Left ventricle myocardium superior (tissue), 1 donor: ENCODE data around the gene CNP. TPM values are rescaled to one million over a fixed set of nuclear protein-coding genes. Genes with fewer than 3 reads are reported as not detected.
"Not testable (repeated sequence)": the region's sequence is repeated elsewhere in the genome, so short reads cannot be mapped to it uniquely, and the experiment has no call there.

Experiments used
- ATAC-seq: fragments of 200-7000 bp; cut with Tn5 transposase; one replicate; pipeline ENCODE4 v1.9.1; 2020; ENCODE audit warnings: mild to moderate bottlenecking, moderate library complexity
- DNase-seq: peaks from one replicate; pipeline ENCODE4 v3.0.0-alpha.2; 2020
- intact Hi-C: fragments of 100-400 bp; cut with micrococcal nuclease; formaldehyde crosslinking; loops from one replicate; pipeline ENCODE4 v1.11.0; 2022
- long read RNA-seq: library from polyadenylated mRNA; unstranded; transcript quantifications from one replicate; pipeline ENCODE4 v2.0.0, GENCODE V29; 2021
- total RNA-seq: library from RNA; stranded (reverse); fragmentation: NEBNext Ultra II Directional; extraction: Animal tissue kit (Norgen Biotek cat#: 25700); gene quantifications from one replicate; pipeline ENCODE4 v1.2.1, GENCODE V29; 2021
- donor health status: DM: no; HTN: yes; CAD: no; lungs with severe emphysema.

Gene CNP
- total RNA-seq, result 28.6 TPM
- long read RNA-seq, full-length matches to known transcripts, result 45 of 53 reads
- long read RNA-seq, partial matches to known transcripts, result 3 of 53 reads
- long read RNA-seq, other reads (novel, unspliced or antisense), result 5 of 53 reads

DNA sequence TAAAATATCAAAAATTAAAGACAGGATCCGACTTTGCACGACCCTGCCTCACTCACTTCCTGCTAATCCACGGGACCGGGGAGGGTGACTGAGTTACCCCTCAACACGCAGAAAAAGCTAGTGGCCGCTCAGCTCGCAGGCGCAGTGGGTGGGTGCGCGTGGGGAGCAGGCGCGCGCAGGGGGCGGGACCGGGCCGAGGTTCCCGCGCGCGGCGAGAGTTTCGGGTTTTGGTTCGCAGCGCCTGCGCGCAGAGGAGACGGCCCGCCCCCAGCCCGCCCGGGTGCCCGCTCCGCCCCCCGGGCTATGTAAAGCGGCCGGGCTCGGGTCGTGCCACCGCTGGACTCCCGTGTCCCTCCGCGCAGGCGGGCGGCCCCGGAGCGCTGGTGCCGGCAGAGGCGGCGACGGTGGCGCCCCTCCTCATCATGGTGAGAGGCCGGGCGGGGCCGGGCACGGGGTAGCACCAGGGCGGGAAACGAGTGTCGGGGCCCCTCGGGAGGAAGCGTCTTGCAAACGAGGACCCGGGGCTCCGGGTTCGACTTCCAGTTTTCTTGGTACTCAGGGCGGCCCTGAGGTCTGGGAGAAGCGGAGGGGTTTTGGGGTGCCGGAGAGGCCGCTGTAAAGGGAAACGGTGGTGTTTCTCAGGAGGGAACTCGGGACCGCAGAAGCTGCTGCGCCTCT lies at the start of gene CNP:
CNP (plus strand) TSS at position 333 of the 678 bp plus-strand sequence; CDS start at position 423, 90 bp downstream.
- peak; percentile 96 for DNase-seq
- intact Hi-C loops, result no loop called here
- ATAC-seq, result peak; percentile 94

GRCh38 chr17:41917192-41917591 lies 49.4 kb upstream of the CNP start:
- ATAC-seq (no peak), DNase-seq (no peak)
- intact Hi-C loops, result no loop called here

- intact Hi-C loops, result no loop called here
- ATAC-seq, result peak; percentile 47
- DNase-seq, result peak; percentile 86
Measured at GRCh38 chr17:41917679-41918313, 48.8 kb upstream of the CNP start.

GRCh38 chr17:41918314-41919164 lies 48.1 kb upstream of the CNP start, which contains the start of gene ACLY:
Gene ACLY (minus strand): TSS chr17:41918951. CDS start chr17:41913873, 5,078 bp downstream.
- peak; percentile 98 for ATAC-seq
- intact Hi-C loops, result no loop called here
- peak; percentile 98 for DNase-seq

DNA sequence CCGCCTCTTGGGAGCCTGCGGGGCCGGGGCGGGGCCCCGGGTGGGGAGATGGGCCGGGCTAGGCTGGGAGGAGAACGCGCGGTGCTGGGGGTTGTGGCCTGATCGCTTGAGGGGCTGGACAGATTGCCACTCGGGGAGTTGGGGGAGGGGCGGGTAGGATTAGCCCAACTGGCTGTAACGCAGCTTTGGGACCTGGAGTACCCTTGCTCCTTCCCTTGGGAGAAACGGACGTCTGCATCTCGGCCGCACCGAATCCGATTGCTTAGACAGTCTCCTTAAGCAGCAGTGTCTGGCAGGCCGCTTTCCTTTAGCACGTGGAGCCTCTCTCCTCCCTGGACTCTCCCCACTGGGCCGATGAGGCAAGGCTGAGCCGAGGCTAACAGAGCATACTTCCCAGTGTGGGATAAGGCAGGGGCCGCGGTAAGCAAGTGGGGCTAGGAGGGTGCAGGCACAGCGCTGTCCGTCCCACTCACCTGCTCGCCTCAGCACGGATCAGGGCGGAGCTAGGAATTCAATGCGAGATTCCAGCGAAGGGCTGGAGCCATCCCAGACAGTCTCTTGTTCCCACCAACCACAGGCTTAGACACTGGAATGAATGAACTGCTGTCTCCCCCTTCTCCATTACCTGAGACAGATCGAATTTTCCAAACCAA lies 47.3 kb upstream of the CNP start:
- intact Hi-C loops, result no loop called here
- ATAC-seq, result peak; percentile 47

DNA sequence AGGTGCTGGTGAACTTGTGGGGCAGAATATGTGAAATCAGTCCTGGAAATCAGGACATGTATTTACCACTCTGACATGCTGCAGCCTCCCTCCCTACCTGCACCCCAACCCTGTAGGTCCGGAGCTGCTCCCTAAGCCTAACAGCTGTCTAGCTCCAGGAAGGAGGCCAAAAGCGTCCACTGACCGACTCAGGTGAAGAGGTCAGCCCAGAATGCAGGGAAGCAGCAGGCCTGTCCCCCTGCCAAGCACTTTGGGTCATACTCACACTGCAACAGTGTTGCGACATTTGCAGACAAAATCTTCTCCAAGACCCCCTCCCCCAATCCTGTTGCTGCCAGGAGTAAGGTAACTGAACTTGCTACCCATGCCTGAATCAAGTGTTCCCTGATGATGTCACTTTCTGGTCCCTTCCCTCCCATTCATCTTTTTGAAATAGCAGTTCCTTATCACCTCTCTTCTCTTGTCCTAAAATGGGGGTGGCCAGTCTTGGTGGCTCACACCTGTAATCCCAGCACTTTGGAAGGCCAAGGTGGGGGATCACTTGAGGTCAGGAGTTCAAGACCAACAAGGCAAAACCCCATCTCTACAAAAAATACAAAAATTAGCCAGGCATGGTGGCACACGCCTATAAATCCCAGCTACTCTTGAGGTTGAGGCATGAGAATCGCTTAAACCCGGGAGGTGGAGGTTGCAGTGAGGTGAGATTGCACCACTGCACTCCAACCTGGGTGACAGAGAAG lies 46.6 kb upstream of the CNP start:
- ATAC-seq, result no peak
- intact Hi-C loops, result no loop called here
- no peak for DNase-seq

More for the DNA sequence above, 47.3 kb upstream of the CNP start:
- no peak for DNase-seq

DNA sequence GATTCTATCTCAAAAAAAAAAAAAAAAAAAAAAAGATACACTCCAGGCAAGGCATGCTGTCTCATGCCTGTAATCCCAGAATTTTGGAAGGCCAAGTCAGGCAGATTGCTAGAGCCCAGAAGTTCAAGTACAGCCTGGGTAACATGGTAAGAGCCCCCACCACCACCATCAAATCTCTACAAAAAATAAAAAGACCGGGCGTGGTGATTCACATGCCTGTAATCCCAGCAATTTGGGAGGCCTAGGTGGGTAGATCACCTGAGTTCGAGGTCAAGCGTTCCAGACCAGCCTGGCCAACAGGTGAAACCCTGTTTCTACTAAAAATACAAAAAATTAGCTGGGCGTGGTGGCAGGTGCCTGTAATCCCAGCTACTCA lies 46.0 kb upstream of the CNP start:
- intact Hi-C loops, result no loop called here
- no peak for ATAC-seq
- no peak for DNase-seq

DNA sequence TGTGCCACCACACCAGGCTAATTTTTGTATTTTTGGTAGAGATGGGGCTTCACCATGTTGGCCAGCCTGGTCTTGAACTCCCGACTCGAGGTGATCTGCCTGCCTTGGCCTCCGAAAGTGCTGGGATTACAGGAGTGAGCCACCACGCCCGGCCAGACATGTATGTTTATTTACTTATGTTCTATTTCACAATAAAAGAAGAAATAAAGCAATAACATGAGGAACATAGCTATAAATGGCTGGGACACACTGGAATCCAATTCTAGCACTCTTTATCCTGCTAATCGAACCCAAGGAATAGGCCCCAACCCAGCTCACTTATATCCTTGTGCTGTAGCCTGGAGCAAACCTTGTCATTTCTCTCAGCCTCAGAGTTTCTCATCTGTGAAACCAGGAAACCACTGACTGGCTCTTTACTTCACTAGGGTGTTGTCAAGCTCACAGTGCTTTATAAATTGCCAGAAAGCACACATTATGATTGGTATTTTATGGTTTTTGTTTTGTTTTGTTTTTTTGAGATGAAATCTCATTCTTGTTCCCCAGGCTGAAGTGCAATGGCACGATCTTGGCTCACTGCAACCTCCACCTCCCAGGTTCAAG lies 40.5 kb upstream of the CNP start:
- intact Hi-C loops, result no loop called here
- no peak for ATAC-seq
- no peak for DNase-seq

- no peak for DNase-seq
- intact Hi-C loops, result no loop called here
- ATAC-seq, result no peak
Measured at GRCh38 chr17:41928693-41929251, 37.8 kb upstream of the CNP start.

DNA sequence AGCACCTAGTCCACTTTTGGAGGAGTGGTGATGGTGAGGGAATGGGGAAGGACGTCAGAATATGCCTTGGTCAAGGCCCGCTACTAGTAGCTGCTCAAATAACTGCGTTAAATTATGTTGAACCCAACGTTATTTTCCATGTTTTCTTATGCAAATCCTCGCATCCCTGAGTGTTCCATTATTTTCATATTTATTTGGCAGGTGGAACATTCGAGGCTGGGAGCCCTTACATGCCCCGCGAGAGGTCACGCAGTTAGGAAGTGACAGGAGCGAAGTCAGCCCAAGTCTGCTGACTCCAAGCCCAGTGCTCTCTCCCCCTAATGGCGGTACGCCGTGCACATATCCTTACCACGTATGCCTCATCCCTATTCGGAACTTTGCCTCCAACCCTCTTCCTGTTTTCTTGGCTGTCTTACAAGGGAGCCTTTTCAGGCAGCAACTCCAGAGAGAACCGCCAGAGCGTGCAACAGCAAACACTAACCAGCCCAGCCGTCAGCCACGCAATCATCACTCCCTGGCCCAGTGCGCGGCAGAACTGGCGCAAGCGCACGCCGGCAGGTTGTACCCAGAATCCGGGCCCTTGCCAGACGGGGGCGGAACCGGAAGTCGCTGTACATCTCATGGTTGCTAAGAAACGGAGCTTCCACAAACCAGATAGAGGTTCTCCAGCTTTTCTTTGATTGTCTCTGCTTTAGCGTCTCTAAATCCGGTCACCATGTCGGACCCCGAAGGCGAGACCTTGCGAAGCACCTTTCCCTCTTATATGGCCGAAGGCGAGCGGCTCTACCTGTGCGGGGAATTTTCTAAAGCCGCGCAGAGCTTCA lies 36.4 kb upstream of the CNP start, which contains the start of gene ODAD4:
ODAD4 (plus strand) TSS at position 609 of the 824 bp plus-strand sequence; CDS start at position 716, 107 bp downstream.
- peak; percentile 99 for DNase-seq
- intact Hi-C loops, result no loop called here

GRCh38 chr17:41930833-41931156 lies 35.8 kb upstream of the CNP start:
- ATAC-seq, intact Hi-C loops: not testable (repeated sequence)

More for the DNA sequence above, 36.4 kb upstream of the CNP start, which contains the start of gene ODAD4:
- ATAC-seq, result peak; percentile 98

DNA sequence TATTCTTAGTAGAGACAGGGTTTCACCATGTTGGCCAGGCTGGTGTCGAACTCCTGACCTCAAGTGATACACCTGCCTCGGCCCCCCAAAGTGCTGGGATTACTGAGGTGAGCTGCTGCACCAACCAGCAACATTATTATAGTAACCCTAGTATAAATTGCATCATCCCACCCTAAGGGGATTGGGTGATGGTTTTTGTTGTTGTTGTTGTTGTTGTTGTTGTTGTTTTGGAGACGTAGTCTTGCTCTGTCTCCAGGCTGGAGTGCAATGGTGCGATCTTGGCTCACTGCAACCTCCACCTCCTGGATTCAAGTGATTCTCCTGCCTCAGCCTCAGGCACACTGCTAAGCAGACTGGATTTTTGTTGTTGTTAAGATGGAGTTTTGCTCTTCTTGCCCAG lies 34.9 kb upstream of the CNP start:
- intact Hi-C loops, DNase-seq, ATAC-seq: not testable (repeated sequence)

More at GRCh38 chr17:41930833-41931156, 35.8 kb upstream of the CNP start:
- peak; percentile 40 for DNase-seq

DNA sequence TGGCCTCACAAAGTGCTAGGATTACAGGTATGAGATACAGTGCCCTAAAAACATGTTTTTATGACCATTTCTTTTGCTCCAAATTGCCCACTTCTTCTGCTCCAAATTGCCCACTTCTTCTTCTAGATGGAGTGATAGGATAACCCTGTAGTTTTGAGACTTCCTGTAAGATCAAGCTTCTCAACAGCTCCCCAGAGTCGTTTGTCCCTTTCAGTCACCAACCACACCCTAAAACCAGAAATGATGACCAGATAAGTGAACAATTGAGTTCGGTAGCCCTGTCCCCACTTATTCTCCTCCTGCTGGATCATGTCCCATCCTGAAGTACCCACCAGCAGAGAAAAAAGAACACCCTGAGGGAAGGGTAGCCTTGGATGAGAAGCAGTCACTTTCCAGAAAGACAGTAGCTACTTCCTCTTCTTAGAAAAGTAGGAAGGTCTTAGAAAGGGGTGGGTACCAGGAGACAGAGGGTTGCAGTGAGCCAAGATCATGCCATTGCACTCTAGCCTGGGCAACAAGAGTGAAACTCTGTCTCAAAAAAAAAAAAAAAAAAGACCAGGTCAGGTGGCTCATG lies 33.7 kb upstream of the CNP start:
- DNase-seq, result no peak
- ATAC-seq, result no peak
- intact Hi-C loops, result no loop called here

- no peak for ATAC-seq
- DNase-seq, result no peak
- intact Hi-C loops, result no loop called here
Measured at GRCh38 chr17:41935641-41936040, 31.0 kb upstream of the CNP start.

GRCh38 chr17:41937970-41938954 lies 28.3 kb upstream of the CNP start:
- peak; percentile 94 for ATAC-seq
- intact Hi-C loops, result no loop called here
- peak; percentile 80 for DNase-seq
